Measurements from ENCODE around the gene WRAP73. TPM values are rescaled to one million over a fixed set of nuclear protein-coding genes. Genes with fewer than 3 reads are reported as not detected.

Gene WRAP73
- total RNA-seq, 1 donor from 2014 or later = 23.3 TPM

- Histone ChIP-seq H3K36me3 (no peaks in the 10 kb centered on the region), H3K4me1 (peaks cover 33% of the 10 kb centered on the region), H3K27me3 (peaks cover 14% of the 10 kb centered on the region), H3K9me3 (no peaks in the 10 kb centered on the region), H3K4me3 (peak overlapping the region; percentile 76 to 81), H3K27ac (no peak overlapping the region)
- intact Hi-C loops (cut with DNase I) = no loop called here
- TF ChIP-seq CTCF (IDR thresholded peaks at IDR 0.05) (no peak), POLR2A (IDR thresholded peaks at IDR 0.05) (no peak), POLR2AphosphoS5 (IDR thresholded peaks at IDR 0.05; ENCODE audit: insufficient read depth in 1 of 2, low read depth in 1 of 2) (peak in 1 of 2 donors; percentile 5)
- DNase-seq (ENCODE audit: extremely low spot score in 2 of 2) = no peak
Measured at GRCh38 chr1:3650248-3651025, 534 bp upstream of the WRAP73 start.

DNA sequence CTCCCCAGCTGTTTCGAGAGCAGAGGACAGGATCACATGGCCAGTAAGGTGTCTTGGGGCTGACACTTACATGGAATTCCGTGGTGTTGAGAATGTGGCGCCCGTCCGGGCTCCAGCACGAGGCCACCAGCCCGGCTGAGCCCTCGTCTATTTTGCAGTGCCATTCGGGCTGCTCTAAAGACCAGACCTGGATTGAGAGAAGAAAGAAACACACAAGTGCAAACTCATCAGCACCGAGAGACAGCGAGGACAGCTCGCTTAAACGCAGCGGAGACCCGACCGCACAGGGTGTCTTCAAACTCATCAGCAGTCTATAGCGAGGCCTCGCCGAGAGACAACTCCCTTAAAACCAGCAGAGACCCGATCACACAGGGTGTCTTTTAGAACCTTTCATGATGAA lies 3.3 kb downstream of the WRAP73 start:
- intact Hi-C loops (cut with DNase I) = no loop called here
- H3K36me3 ChIP-seq = no peaks in the 10 kb centered on the region

DNA sequence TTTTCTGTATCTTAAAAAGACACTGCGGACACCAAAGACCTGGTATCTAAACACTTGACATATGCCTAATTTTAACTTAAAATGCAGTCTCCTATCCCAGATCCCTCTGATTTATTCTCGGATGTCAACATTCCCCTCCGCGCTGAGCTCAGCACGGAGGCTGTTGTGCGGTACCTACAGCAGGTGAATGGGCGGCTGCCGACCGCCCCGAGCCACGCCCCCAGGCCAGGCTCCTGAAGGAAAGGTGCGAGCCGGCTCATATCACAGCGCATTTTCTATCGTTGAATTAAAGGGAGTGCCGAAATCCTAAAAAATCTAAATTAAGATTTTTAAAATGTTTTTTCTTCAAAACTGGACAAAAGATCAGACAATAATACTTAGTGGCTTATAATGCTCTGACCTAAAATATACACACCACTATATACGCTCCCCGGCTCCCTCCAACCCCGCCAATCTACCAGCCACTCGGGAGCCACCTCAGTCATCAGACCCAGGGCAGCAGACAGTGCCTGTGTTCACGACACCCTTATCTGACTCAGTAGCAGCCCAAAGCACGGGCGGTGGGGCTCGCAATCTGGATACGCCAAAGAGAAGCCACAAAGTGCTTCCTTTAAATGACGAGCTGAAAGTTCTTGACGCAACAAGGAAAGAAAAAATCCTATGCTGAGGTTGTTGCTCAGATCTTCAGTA lies 4.1 kb downstream of the WRAP73 start:
- DNase-seq (ENCODE audit: extremely low spot score in 2 of 2) = no peak
- H3K27ac ChIP-seq = no peak overlapping the region
- H3K4me3 ChIP-seq = no peak overlapping the region
- no peaks in the 10 kb centered on the region for H3K9me3 ChIP-seq
- peaks cover 20% of the 10 kb centered on the region for H3K4me1 ChIP-seq
- intact Hi-C loops (cut with DNase I) = no loop called here
- H3K36me3 ChIP-seq = no peaks in the 10 kb centered on the region
- peaks cover 3% of the 10 kb centered on the region for H3K27me3 ChIP-seq
- TF ChIP-seq POLR2AphosphoS5 (IDR thresholded peaks at IDR 0.05; ENCODE audit: insufficient read depth in 1 of 2, low read depth in 1 of 2) (no peak), POLR2A (IDR thresholded peaks at IDR 0.05) (no peak), CTCF (IDR thresholded peaks at IDR 0.05) (no peak)

More for the DNA sequence above, 3.3 kb downstream of the WRAP73 start:
- H3K27ac ChIP-seq = no peak overlapping the region
- H3K9me3 ChIP-seq = no peaks in the 10 kb centered on the region
- H3K4me3 ChIP-seq = no peak overlapping the region
- H3K27me3 ChIP-seq = peaks cover 11% of the 10 kb centered on the region
- DNase-seq (ENCODE audit: extremely low spot score in 2 of 2) = no peak
- peaks cover 27% of the 10 kb centered on the region for H3K4me1 ChIP-seq
- TF ChIP-seq CTCF (IDR thresholded peaks at IDR 0.05) = no peak
- TF ChIP-seq POLR2A (IDR thresholded peaks at IDR 0.05) = no peak
- no peak for TF ChIP-seq POLR2AphosphoS5 (IDR thresholded peaks at IDR 0.05; ENCODE audit: insufficient read depth in 1 of 2, low read depth in 1 of 2)

- Histone ChIP-seq H3K27me3 (no peaks in the 10 kb centered on the region), H3K36me3 (no peaks in the 10 kb centered on the region), H3K27ac (no peak overlapping the region), H3K4me3 (no peak overlapping the region), H3K4me1 (peaks cover 14% of the 10 kb centered on the region), H3K9me3 (no peaks in the 10 kb centered on the region)
- TF ChIP-seq POLR2A (IDR thresholded peaks at IDR 0.05) (no peak), CTCF (IDR thresholded peaks at IDR 0.05) (no peak), POLR2AphosphoS5 (IDR thresholded peaks at IDR 0.05; ENCODE audit: insufficient read depth in 1 of 2, low read depth in 1 of 2) (no peak)
- DNase-seq (ENCODE audit: extremely low spot score in 2 of 2) = no peak
- intact Hi-C loops (cut with DNase I) = no loop called here
Measured at GRCh38 chr1:3645247-3645646, 4.7 kb downstream of the WRAP73 start.

DNA sequence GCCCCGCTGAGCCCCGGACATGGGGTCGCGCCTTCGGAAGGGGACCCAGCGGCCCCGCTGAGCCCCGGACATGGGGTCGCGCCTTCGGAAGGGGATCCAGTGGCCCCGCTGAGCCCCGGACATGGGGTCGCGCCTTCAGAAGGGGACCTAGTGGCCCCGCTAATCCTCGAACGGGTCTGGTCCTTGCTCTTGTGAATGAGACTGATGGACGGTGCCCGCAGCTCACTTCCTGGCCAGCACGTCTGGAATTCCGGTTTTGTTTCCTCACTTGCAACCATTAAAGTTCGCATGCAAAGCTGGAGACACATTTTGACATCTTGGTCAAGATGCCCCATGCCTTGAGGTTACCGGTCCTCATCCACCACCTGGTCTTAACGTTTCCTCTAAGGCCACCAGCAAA lies 5.6 kb downstream of the WRAP73 start:
- Histone ChIP-seq H3K27me3 (no peaks in the 10 kb centered on the region), H3K4me3 (no peak overlapping the region), H3K36me3 (no peaks in the 10 kb centered on the region), H3K4me1 (peaks cover 11% of the 10 kb centered on the region), H3K9me3 (no peaks in the 10 kb centered on the region), H3K27ac (no peak overlapping the region)
- intact Hi-C loops (cut with DNase I) = no loop called here
- no peak for DNase-seq (ENCODE audit: extremely low spot score in 2 of 2)
- TF ChIP-seq CTCF (IDR thresholded peaks at IDR 0.05) (no peak), POLR2AphosphoS5 (IDR thresholded peaks at IDR 0.05; ENCODE audit: insufficient read depth in 1 of 2, low read depth in 1 of 2) (no peak), POLR2A (IDR thresholded peaks at IDR 0.05) (no peak)
